Liver (tissue), 9 donors: ENCODE results near the gene CACNA1A. TPM values are rescaled to one million over a fixed set of nuclear protein-coding genes. Genes with fewer than 3 reads are reported as not detected.

ENCODE experiments used
- DNase-seq: peaks from one replicate; pipeline ENCODE4 v3.0.0-alpha.2; 2017; ENCODE audit warnings: low spot score
- H3K27ac ChIP-seq, 2 donors: one replicate each; pipeline ENCODE4 v1.7.0; 2013; ENCODE audit warnings: inconsistent platforms in 2 of 2, low read length in 2 of 2, control low read depth in 1 of 2, low read depth in 1 of 2, mild to moderate bottlenecking in 1 of 2
- H3K27me3 ChIP-seq, 4 donors: one replicate each; pipeline versions ENCODE4 v1.6.1 to v1.7.0; 2013; ENCODE audit warnings: low read length in 3 of 4, inconsistent platforms in 1 of 4, mild to moderate bottlenecking in 1 of 4, moderate library complexity in 1 of 4; ENCODE audit not compliant: control insufficient read depth in 4 of 4, insufficient read depth in 4 of 4
- H3K36me3 ChIP-seq, 4 donors: one replicate each; pipeline versions ENCODE4 v1.6.1 to v1.7.0; 2013; ENCODE audit warnings: low read length in 3 of 4, mild to moderate bottlenecking in 3 of 4, low read depth in 1 of 4, moderate library complexity in 1 of 4; ENCODE audit not compliant: control insufficient read depth in 4 of 4, insufficient read depth in 3 of 4
- H3K4me1 ChIP-seq, 4 donors: one replicate each; pipeline versions ENCODE4 v1.6.1 to v1.7.0; 2013; ENCODE audit warnings: low read length in 3 of 4, mild to moderate bottlenecking in 3 of 4, moderate library complexity in 1 of 4; ENCODE audit not compliant: control insufficient read depth in 4 of 4, insufficient read depth in 4 of 4
- H3K4me3 ChIP-seq, 3 donors: one replicate each; pipeline versions ENCODE4 v1.6.1 to v1.7.0; 2013; ENCODE audit warnings: low read length in 3 of 3, control low read depth in 1 of 3, low read depth in 1 of 3, mild to moderate bottlenecking in 1 of 3
- H3K9ac ChIP-seq, 2 donors: one replicate each; pipeline ENCODE4 v1.7.0; 2013; ENCODE audit warnings: low read length in 2 of 2, mild to moderate bottlenecking in 2 of 2, moderate library complexity in 2 of 2, control low read depth in 1 of 2, low read depth in 1 of 2
- H3K9me3 ChIP-seq, 4 donors: one replicate each; pipeline versions ENCODE4 v1.6.1 to v1.7.0; 2013; ENCODE audit warnings: low read length in 3 of 4; ENCODE audit not compliant: control insufficient read depth in 4 of 4
- EGR1 ChIP-seq, 2 donors: IDR thresholded peaks; 2 replicates each; pipeline ENCODE4 v1.6.1; 2016 to 2018; ENCODE audit warnings: antibody characterized with exemption in 2 of 2, low read depth in 2 of 2
- FOXA1 ChIP-seq: IDR thresholded peaks from 2 replicates; pipeline ENCODE4 v1.6.1; 2016; ENCODE audit warnings: antibody characterized with exemption
- FOXA2 ChIP-seq: IDR thresholded peaks from 2 replicates; pipeline ENCODE4 v1.6.1; 2016; ENCODE audit warnings: antibody characterized with exemption
- GABPA ChIP-seq, 2 donors: IDR thresholded peaks in 1 of 2; conservative IDR thresholded peaks in 1 of 2; 2 replicates each; pipeline ENCODE4 v1.6.1; 2016; ENCODE audit warnings: antibody characterized with exemption in 2 of 2, mild to moderate bottlenecking in 1 of 2, moderate library complexity in 1 of 2
- HNF4A ChIP-seq, 2 donors: conservative IDR thresholded peaks; 2 replicates each; pipeline ENCODE4 v1.6.1; 2016; ENCODE audit warnings: antibody characterized with exemption in 2 of 2, mild to moderate bottlenecking in 2 of 2
- HNF4G ChIP-seq: IDR thresholded peaks from 2 replicates; pipeline ENCODE4 v1.6.1; 2016; ENCODE audit warnings: antibody characterized with exemption
- JUND ChIP-seq, 2 donors: IDR thresholded peaks; 2 replicates each; pipeline ENCODE4 v1.6.1; 2016; ENCODE audit warnings: antibody characterized with exemption in 2 of 2
- RAD21 ChIP-seq, 2 donors: IDR thresholded peaks; 2 replicates each; pipeline ENCODE4 v1.6.1; 2016; ENCODE audit warnings: antibody characterized with exemption in 2 of 2, mild to moderate bottlenecking in 2 of 2
- RXRA ChIP-seq, 2 donors: IDR thresholded peaks; 2 replicates each; pipeline ENCODE4 v1.6.1; 2017 to 2018; ENCODE audit warnings: antibody characterized with exemption in 2 of 2, mild to moderate bottlenecking in 1 of 2
- SP1 ChIP-seq: IDR thresholded peaks from 2 replicates; pipeline ENCODE4 v1.6.1; 2018; ENCODE audit warnings: antibody characterized with exemption, mild to moderate bottlenecking
- TAF1 ChIP-seq: conservative IDR thresholded peaks from 2 replicates; pipeline ENCODE4 v1.6.1; 2016; ENCODE audit warnings: antibody characterized with exemption, mild to moderate bottlenecking
- YY1 ChIP-seq: IDR thresholded peaks from 2 replicates; pipeline ENCODE4 v1.6.1; 2016; ENCODE audit warnings: antibody characterized with exemption, mild to moderate bottlenecking
- WGBS: extraction: QIAGEN DNeasy Blood & Tissue Kit; methylation state at CpG from one replicate; pipeline ENCODE4 v1.1.7; 2013; 5-methylcytosine and 5-hydroxymethylcytosine counted together
- polyA plus RNA-seq, 2 donors: library from polyadenylated mRNA; stranded (reverse) in 1 of 2; unstranded in 1 of 2; fragments of 200-250 nt in 1 of 2; fragments of >200 nt in 1 of 2; fragmentation: Nextera tagmentation in 1 of 2; extraction: Ambion mirVana in 1 of 2; gene quantifications; one replicate each; pipeline versions ENCODE4 v1.2.1 to v1.2.3, GENCODE V29; 2013 to 2015
- total RNA-seq, 2 donors: library from RNA; depleted of rRNA; stranded (reverse); fragments of >200 nt; gene quantifications; one replicate each; pipeline ENCODE4 v1.2.3, GENCODE V29; 2014
- TF ChIP-seq, protein P1 (sequence below): IDR thresholded peaks from 2 replicates; pipeline ENCODE4 v1.6.1; 2016; ENCODE audit warnings: antibody characterized with exemption
- TF ChIP-seq, protein P2 (sequence below): IDR thresholded peaks from 2 replicates; pipeline ENCODE4 v1.6.1; 2016; ENCODE audit warnings: antibody characterized with exemption
- TF ChIP-seq, protein P3 (sequence below): fragments of 150-350 bp; IDR thresholded peaks from 2 replicates; pipeline ENCODE4 v1.5.1; 2017; ENCODE audit warnings: improper control_type of control experiment, low read depth, low read length; ENCODE audit not compliant: missing input control
- TF ChIP-seq, protein P4 (sequence below): IDR thresholded peaks from 2 replicates; pipeline ENCODE4 v1.6.1; 2016; ENCODE audit warnings: antibody characterized with exemption, mild to moderate bottlenecking
- TF ChIP-seq, protein P5 (sequence below): IDR thresholded peaks from 2 replicates; pipeline ENCODE4 v1.6.1; 2016; ENCODE audit warnings: antibody characterized with exemption
- donor health status: healthy.
- donor health status: healthy.
- donor health status: healthy.
- donor health status: healthy.
- donor health status: healthy.

CACNA1A gene
- total and polyA plus RNA-seq, 4 donors: 0.09 to 0.17 (median 0.17) TPM; not detected in 1

DNA sequence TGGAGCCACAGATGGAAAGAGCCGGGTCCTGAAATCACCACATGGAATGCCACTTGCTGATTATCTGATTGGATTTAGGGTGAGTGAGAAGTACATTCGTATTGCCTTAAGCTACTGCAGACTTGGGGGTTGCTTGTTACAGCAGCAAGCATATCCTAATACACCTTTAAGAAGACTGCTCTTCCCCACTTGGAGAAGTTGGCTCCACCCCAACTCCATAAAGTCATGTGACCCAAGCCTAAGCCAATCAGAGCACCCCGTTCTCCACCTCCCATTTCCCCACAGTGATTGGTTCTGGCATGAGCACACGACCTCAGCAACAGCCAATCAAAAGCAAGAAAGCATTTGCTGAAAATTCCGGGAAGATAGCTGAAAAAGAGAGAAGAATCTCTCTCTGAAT is 23.1 kb downstream of the CACNA1A start:
- no peak overlapping the region for H3K9ac ChIP-seq
- TF ChIP-seq, protein P1, sequence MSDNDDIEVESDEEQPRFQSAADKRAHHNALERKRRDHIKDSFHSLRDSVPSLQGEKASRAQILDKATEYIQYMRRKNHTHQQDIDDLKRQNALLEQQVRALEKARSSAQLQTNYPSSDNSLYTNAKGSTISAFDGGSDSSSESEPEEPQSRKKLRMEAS: no peak
- TF ChIP-seq HNF4A (conservative IDR thresholded peaks at IDR 0.05): no peak
- no peak for TF ChIP-seq YY1
- TF ChIP-seq JUND (IDR thresholded peaks at IDR 0.05): no peak
- no peak for TF ChIP-seq RXRA (IDR thresholded peaks at IDR 0.05)
- TF ChIP-seq, protein P2, sequence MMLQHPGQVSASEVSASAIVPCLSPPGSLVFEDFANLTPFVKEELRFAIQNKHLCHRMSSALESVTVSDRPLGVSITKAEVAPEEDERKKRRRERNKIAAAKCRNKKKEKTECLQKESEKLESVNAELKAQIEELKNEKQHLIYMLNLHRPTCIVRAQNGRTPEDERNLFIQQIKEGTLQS: no peak
- no peak for TF ChIP-seq RAD21 (IDR thresholded peaks at IDR 0.05)
- TF ChIP-seq TAF1: no peak
- no peak for TF ChIP-seq EGR1 (IDR thresholded peaks at IDR 0.05; ENCODE audit: low read depth in 2 of 2)
- TF ChIP-seq HNF4G: no peak
- no peak for TF ChIP-seq FOXA2
- TF ChIP-seq FOXA1: no peak
- TF ChIP-seq, protein P3, sequence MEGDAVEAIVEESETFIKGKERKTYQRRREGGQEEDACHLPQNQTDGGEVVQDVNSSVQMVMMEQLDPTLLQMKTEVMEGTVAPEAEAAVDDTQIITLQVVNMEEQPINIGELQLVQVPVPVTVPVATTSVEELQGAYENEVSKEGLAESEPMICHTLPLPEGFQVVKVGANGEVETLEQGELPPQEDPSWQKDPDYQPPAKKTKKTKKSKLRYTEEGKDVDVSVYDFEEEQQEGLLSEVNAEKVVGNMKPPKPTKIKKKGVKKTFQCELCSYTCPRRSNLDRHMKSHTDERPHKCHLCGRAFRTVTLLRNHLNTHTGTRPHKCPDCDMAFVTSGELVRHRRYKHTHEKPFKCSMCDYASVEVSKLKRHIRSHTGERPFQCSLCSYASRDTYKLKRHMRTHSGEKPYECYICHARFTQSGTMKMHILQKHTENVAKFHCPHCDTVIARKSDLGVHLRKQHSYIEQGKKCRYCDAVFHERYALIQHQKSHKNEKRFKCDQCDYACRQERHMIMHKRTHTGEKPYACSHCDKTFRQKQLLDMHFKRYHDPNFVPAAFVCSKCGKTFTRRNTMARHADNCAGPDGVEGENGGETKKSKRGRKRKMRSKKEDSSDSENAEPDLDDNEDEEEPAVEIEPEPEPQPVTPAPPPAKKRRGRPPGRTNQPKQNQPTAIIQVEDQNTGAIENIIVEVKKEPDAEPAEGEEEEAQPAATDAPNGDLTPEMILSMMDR: no peak
- TF ChIP-seq, protein P4, sequence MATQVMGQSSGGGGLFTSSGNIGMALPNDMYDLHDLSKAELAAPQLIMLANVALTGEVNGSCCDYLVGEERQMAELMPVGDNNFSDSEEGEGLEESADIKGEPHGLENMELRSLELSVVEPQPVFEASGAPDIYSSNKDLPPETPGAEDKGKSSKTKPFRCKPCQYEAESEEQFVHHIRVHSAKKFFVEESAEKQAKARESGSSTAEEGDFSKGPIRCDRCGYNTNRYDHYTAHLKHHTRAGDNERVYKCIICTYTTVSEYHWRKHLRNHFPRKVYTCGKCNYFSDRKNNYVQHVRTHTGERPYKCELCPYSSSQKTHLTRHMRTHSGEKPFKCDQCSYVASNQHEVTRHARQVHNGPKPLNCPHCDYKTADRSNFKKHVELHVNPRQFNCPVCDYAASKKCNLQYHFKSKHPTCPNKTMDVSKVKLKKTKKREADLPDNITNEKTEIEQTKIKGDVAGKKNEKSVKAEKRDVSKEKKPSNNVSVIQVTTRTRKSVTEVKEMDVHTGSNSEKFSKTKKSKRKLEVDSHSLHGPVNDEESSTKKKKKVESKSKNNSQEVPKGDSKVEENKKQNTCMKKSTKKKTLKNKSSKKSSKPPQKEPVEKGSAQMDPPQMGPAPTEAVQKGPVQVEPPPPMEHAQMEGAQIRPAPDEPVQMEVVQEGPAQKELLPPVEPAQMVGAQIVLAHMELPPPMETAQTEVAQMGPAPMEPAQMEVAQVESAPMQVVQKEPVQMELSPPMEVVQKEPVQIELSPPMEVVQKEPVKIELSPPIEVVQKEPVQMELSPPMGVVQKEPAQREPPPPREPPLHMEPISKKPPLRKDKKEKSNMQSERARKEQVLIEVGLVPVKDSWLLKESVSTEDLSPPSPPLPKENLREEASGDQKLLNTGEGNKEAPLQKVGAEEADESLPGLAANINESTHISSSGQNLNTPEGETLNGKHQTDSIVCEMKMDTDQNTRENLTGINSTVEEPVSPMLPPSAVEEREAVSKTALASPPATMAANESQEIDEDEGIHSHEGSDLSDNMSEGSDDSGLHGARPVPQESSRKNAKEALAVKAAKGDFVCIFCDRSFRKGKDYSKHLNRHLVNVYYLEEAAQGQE: no peak
- DNase-seq: no peak
- no peaks in the 10 kb centered on the region for H3K4me1 ChIP-seq
- no peak overlapping the region for H3K4me3 ChIP-seq
- H3K27me3 ChIP-seq: no peaks in the 10 kb centered on the region
- peaks cover 0 to 7% (median 4%) of the 10 kb centered on the region in 4 donors for H3K9me3 ChIP-seq
- no peak overlapping the region for H3K27ac ChIP-seq
- no peaks in the 10 kb centered on the region for H3K36me3 ChIP-seq
- whole genome bisulfite sequencing: 73% methylated on average over 5 of the region's 5 CpGs

DNA sequence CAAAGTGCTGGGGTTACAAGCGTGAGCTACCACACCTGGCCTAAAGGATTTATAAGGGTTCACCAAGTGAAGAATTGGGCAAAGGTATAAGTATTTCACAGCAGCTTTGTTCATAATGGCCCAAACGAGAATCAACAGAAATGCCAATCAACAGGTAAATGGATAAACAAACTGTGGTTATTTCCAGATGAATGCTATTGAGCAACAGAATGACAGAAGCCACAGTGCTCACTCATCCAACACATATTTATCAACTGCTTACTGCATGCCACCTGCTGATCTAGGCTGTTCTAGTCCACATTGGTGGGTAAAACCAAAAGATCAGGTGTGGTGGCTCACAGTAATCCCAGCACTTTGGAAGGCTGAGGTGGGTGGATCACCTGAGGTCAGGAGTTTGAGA is 27.7 kb downstream of the CACNA1A start:
- no peak for DNase-seq
- no peaks in the 10 kb centered on the region for H3K4me1 ChIP-seq
- 71% methylated on average over 2 of the region's 2 CpGs for WGBS
- TF ChIP-seq RXRA (IDR thresholded peaks at IDR 0.05): no peak
- no peak for TF ChIP-seq HNF4A (conservative IDR thresholded peaks at IDR 0.05)
- TF ChIP-seq, protein P2: no peak
- no peak for TF ChIP-seq SP1
- TF ChIP-seq JUND (IDR thresholded peaks at IDR 0.05): no peak
- no peak for TF ChIP-seq TAF1
- TF ChIP-seq EGR1 (IDR thresholded peaks at IDR 0.05; ENCODE audit: low read depth in 2 of 2): no peak
- TF ChIP-seq RAD21 (IDR thresholded peaks at IDR 0.05): no peak
- no peak for TF ChIP-seq FOXA2
- no peak for TF ChIP-seq YY1
- TF ChIP-seq FOXA1: no peak
- TF ChIP-seq, protein P5, sequence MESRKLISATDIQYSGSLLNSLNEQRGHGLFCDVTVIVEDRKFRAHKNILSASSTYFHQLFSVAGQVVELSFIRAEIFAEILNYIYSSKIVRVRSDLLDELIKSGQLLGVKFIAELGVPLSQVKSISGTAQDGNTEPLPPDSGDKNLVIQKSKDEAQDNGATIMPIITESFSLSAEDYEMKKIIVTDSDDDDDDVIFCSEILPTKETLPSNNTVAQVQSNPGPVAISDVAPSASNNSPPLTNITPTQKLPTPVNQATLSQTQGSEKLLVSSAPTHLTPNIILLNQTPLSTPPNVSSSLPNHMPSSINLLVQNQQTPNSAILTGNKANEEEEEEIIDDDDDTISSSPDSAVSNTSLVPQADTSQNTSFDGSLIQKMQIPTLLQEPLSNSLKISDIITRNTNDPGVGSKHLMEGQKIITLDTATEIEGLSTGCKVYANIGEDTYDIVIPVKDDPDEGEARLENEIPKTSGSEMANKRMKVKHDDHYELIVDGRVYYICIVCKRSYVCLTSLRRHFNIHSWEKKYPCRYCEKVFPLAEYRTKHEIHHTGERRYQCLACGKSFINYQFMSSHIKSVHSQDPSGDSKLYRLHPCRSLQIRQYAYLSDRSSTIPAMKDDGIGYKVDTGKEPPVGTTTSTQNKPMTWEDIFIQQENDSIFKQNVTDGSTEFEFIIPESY: no peak
- TF ChIP-seq GABPA (IDR thresholded peaks at IDR 0.05 in 1 of 2, conservative IDR thresholded peaks at IDR 0.05 in 1 of 2): no peak
- TF ChIP-seq, protein P3: no peak
- H3K9me3 ChIP-seq: peaks cover 10 to 24% (median 19%) of the 10 kb centered on the region in 4 donors
- H3K27me3 ChIP-seq: peaks cover 0 to 3% (median 0%) of the 10 kb centered on the region in 4 donors
- H3K27ac ChIP-seq: no peak overlapping the region
- H3K9ac ChIP-seq: no peak overlapping the region
- H3K36me3 ChIP-seq: no peaks in the 10 kb centered on the region
- no peak overlapping the region for H3K4me3 ChIP-seq
